Measurements from ENCODE around the gene OR1K1. TPM values are rescaled to one million over a fixed set of nuclear protein-coding genes. Genes with fewer than 3 reads are reported as not detected.

OR1K1 gene
- total RNA-seq, 2 donors from 2014 or later, result not detected

GRCh38 chr9:122780026-122780425 is 19.9 kb upstream of the OR1K1 start:
- Mint-ChIP-seq H3K9me3 (peaks cover 3% of the 10 kb centered on the region), H3K27me3 (ENCODE audit: insufficient read depth) (peaks cover 15% of the 10 kb centered on the region)
- no peak overlapping the region for H3K9ac ChIP-seq (ENCODE audit: extremely low read depth, low read length, poor library complexity, severe bottlenecking)

GRCh38 chr9:122781671-122782070 is 18.3 kb upstream of the OR1K1 start:
- Mint-ChIP-seq H3K27ac (no peak overlapping the region), H3K4me3 (no peak overlapping the region), H3K4me1 (peaks cover 10% of the 10 kb centered on the region), H3K27me3 (ENCODE audit: insufficient read depth) (peaks cover 20% of the 10 kb centered on the region), H3K9me3 (peaks cover 3% of the 10 kb centered on the region), H3K36me3 (ENCODE audit: low read depth) (no peaks in the 10 kb centered on the region)
- H3K27me3 ChIP-seq (ENCODE audit: control insufficient read depth, insufficient read depth, low read length, poor library complexity, severe bottlenecking), result peaks cover 16% of the 10 kb centered on the region
- no peak for DNase-seq
- H3K4me3 ChIP-seq (ENCODE audit: low read length), result no peak overlapping the region
- no peak overlapping the region for H3K27ac ChIP-seq (ENCODE audit: low read depth, low read length)
- H3K9ac ChIP-seq (ENCODE audit: extremely low read depth, low read length, poor library complexity, severe bottlenecking), result no peak overlapping the region
- 57 to 100% methylated on average over 1 to 2 of the region's 3 CpGs for WGBS, 2 experiments (ENCODE audit: insufficient coverage in 1 of 2, insufficient read length in 1 of 2)
- no peak for TF ChIP-seq CTCF (conservative IDR thresholded peaks at IDR 0.05)
- H3K4me1 ChIP-seq (ENCODE audit: control insufficient read depth, insufficient read depth, low read length), result peaks cover 10% of the 10 kb centered on the region
- no peaks in the 10 kb centered on the region for H3K36me3 ChIP-seq (ENCODE audit: control insufficient read depth, insufficient read depth, low read length)
- no peaks in the 10 kb centered on the region for H3K9me3 ChIP-seq (ENCODE audit: control insufficient read depth, low read length)

More at GRCh38 chr9:122780026-122780425, 19.9 kb upstream of the OR1K1 start:
- no peak overlapping the region for H3K27ac ChIP-seq (ENCODE audit: low read depth, low read length)
- 63 to 79% methylated on average over 1 to 3 of the region's 4 CpGs for WGBS, 2 experiments (ENCODE audit: insufficient coverage in 1 of 2, insufficient read length in 1 of 2)
- H3K27ac Mint-ChIP-seq, result no peak overlapping the region
- H3K36me3 ChIP-seq (ENCODE audit: control insufficient read depth, insufficient read depth, low read length), result no peaks in the 10 kb centered on the region
- H3K36me3 Mint-ChIP-seq (ENCODE audit: low read depth), result no peaks in the 10 kb centered on the region
- no peak overlapping the region for H3K4me3 Mint-ChIP-seq
- TF ChIP-seq CTCF (conservative IDR thresholded peaks at IDR 0.05), result no peak
- peaks cover 5% of the 10 kb centered on the region for H3K4me1 ChIP-seq (ENCODE audit: control insufficient read depth, insufficient read depth, low read length)
- DNase-seq, result no peak
- H3K27me3 ChIP-seq (ENCODE audit: control insufficient read depth, insufficient read depth, low read length, poor library complexity, severe bottlenecking), result peaks cover 8% of the 10 kb centered on the region
- peaks cover 10% of the 10 kb centered on the region for H3K4me1 Mint-ChIP-seq
- H3K9me3 ChIP-seq (ENCODE audit: control insufficient read depth, low read length), result no peaks in the 10 kb centered on the region
- no peak overlapping the region for H3K4me3 ChIP-seq (ENCODE audit: low read length)

GRCh38 chr9:122785269-122785668 is 14.7 kb upstream of the OR1K1 start:
- H3K9me3 ChIP-seq (ENCODE audit: control insufficient read depth, low read length), result no peaks in the 10 kb centered on the region
- DNase-seq, result no peak
- Mint-ChIP-seq H3K4me1 (peaks cover 10% of the 10 kb centered on the region), H3K27me3 (ENCODE audit: insufficient read depth) (peaks cover 20% of the 10 kb centered on the region), H3K36me3 (ENCODE audit: low read depth) (no peaks in the 10 kb centered on the region), H3K27ac (no peak overlapping the region), H3K4me3 (no peak overlapping the region), H3K9me3 (peaks cover 5% of the 10 kb centered on the region)
- no peak overlapping the region for H3K27ac ChIP-seq (ENCODE audit: low read depth, low read length)
- H3K27me3 ChIP-seq (ENCODE audit: control insufficient read depth, insufficient read depth, low read length, poor library complexity, severe bottlenecking), result peaks cover 16% of the 10 kb centered on the region
- H3K36me3 ChIP-seq (ENCODE audit: control insufficient read depth, insufficient read depth, low read length), result no peaks in the 10 kb centered on the region
- peaks cover 10% of the 10 kb centered on the region for H3K4me1 ChIP-seq (ENCODE audit: control insufficient read depth, insufficient read depth, low read length)
- no peak overlapping the region for H3K4me3 ChIP-seq (ENCODE audit: low read length)
- no peak for TF ChIP-seq CTCF (conservative IDR thresholded peaks at IDR 0.05)
- no peak overlapping the region for H3K9ac ChIP-seq (ENCODE audit: extremely low read depth, low read length, poor library complexity, severe bottlenecking)

Measured in endodermal cell (in vitro differentiated cells).